H9 (cell line): ENCODE measurements around the gene SLC25A48. TPM values are rescaled to one million over a fixed set of nuclear protein-coding genes. Genes with fewer than 3 reads are reported as not detected.

Experiments used
- DNase-seq: peaks from one replicate; pipeline ENCODE4 v3.0.0-alpha.2; 2017
- H2AFZ ChIP-seq: one replicate; pipeline ENCODE4 v1.6.1; 2013; ENCODE audit warnings: mild to moderate bottlenecking, low read length, control low read depth, moderate library complexity
- H2AK5ac ChIP-seq: 2 replicates; pipeline ENCODE4 v1.6.1; 2013; ENCODE audit warnings: low read length, control low read depth, mixed read lengths; ENCODE audit not compliant: insufficient read length
- H2BK120ac ChIP-seq: one replicate; pipeline ENCODE4 v1.6.1; 2013; ENCODE audit warnings: low read depth, mild to moderate bottlenecking, low read length, control low read depth, inconsistent platforms; ENCODE audit not compliant: poor library complexity, severe bottlenecking
- H2BK12ac ChIP-seq: 2 replicates; pipeline ENCODE4 v1.6.1; 2013; ENCODE audit warnings: low read length, control low read depth, mixed read lengths, low read depth; ENCODE audit not compliant: insufficient read length
- H2BK15ac ChIP-seq: 2 replicates; pipeline ENCODE4 v1.6.1; 2013; ENCODE audit warnings: low read depth, low read length, control low read depth
- H2BK20ac ChIP-seq: one replicate; pipeline ENCODE4 v1.6.1; 2013; ENCODE audit warnings: low read depth, mild to moderate bottlenecking, low read length, control low read depth, inconsistent platforms; ENCODE audit not compliant: poor library complexity, severe bottlenecking
- H2BK5ac ChIP-seq: 2 replicates; pipeline ENCODE4 v1.6.1; 2013; ENCODE audit warnings: low read length, control low read depth, mixed read lengths; ENCODE audit not compliant: insufficient read length
- H3K14ac ChIP-seq: 2 replicates; pipeline ENCODE4 v1.6.1; 2013; ENCODE audit warnings: low read length, control low read depth; ENCODE audit not compliant: insufficient read depth
- H3K18ac ChIP-seq: 2 replicates; pipeline ENCODE4 v1.6.1; 2013; ENCODE audit warnings: low read depth, mild to moderate bottlenecking, mixed read lengths, low read length, control low read depth; ENCODE audit not compliant: insufficient read length
- H3K23ac ChIP-seq: 2 replicates; pipeline ENCODE4 v1.6.1; 2013; ENCODE audit warnings: low read length, control low read depth, mixed read lengths, low read depth; ENCODE audit not compliant: insufficient read length
- H3K23me2 ChIP-seq: 2 replicates; pipeline ENCODE4 v1.6.1; 2013; ENCODE audit warnings: low read depth, mild to moderate bottlenecking, mixed read lengths, low read length, control low read depth; ENCODE audit not compliant: insufficient read length, poor library complexity, severe bottlenecking
- H3K27ac ChIP-seq: 2 replicates; pipeline ENCODE4 v1.5.1; 2013; ENCODE audit warnings: low read length, control low read depth, mixed read lengths, low read depth; ENCODE audit not compliant: insufficient read length
- H3K27me3 ChIP-seq: 2 replicates; pipeline ENCODE4 v1.6.1; 2013; ENCODE audit warnings: low read length, control low read depth, inconsistent platforms; ENCODE audit not compliant: insufficient read depth
- H3K4ac ChIP-seq: 2 replicates; pipeline ENCODE4 v1.6.1; 2013; ENCODE audit warnings: low read depth, mild to moderate bottlenecking, control low read depth, inconsistent platforms, low read length, moderate library complexity
- H3K4me1 ChIP-seq: 2 replicates; pipeline ENCODE4 v1.6.1; 2013; ENCODE audit warnings: low read length, control low read depth, inconsistent platforms; ENCODE audit not compliant: insufficient read depth
- H3K4me2 ChIP-seq: 2 replicates; pipeline ENCODE4 v1.6.1; 2013; ENCODE audit warnings: low read length, control low read depth, mixed read lengths; ENCODE audit not compliant: insufficient read length, insufficient read depth
- H3K56ac ChIP-seq: 2 replicates; pipeline ENCODE4 v1.6.1; 2013; ENCODE audit warnings: low read depth, mild to moderate bottlenecking, mixed read lengths, low read length, control low read depth; ENCODE audit not compliant: insufficient read length
- H3K79me1 ChIP-seq: 2 replicates; pipeline ENCODE4 v1.6.1; 2013; ENCODE audit warnings: low read depth, mild to moderate bottlenecking, moderate library complexity, low read length, control low read depth, inconsistent platforms; ENCODE audit not compliant: insufficient read depth, poor library complexity, severe bottlenecking
- H3K79me2 ChIP-seq: 2 replicates; pipeline ENCODE4 v1.6.1; 2013; ENCODE audit warnings: low read length, control low read depth, inconsistent platforms; ENCODE audit not compliant: insufficient read depth
- H3K9ac ChIP-seq: 2 replicates; pipeline ENCODE4 v1.6.1; 2013; ENCODE audit warnings: low read length, control low read depth, mixed read lengths; ENCODE audit not compliant: insufficient read length; ENCODE audit errors: extremely low read depth
- H3K9me3 ChIP-seq: one replicate; pipeline ENCODE4 v1.6.1; 2013; ENCODE audit warnings: low read depth, low read length, inconsistent platforms; ENCODE audit not compliant: control insufficient read depth
- H3T11ph ChIP-seq: one replicate; pipeline ENCODE4 v1.6.1; 2013; ENCODE audit warnings: mild to moderate bottlenecking, low read length, control low read depth, inconsistent platforms
- H4K20me1 ChIP-seq: one replicate; pipeline ENCODE4 v1.6.1; 2013; ENCODE audit not compliant: control insufficient read depth, insufficient read length, insufficient read depth
- H4K5ac ChIP-seq: 2 replicates; pipeline ENCODE4 v1.6.1; 2013; ENCODE audit warnings: low read depth, mild to moderate bottlenecking, mixed read lengths, low read length, control low read depth; ENCODE audit not compliant: insufficient read length
- H4K8ac ChIP-seq: replicated peaks from 2 replicates; pipeline ENCODE4 v1.6.1; 2013; ENCODE audit warnings: low read length, control low read depth, mixed read lengths, low read depth; ENCODE audit not compliant: insufficient read length
- H4K91ac ChIP-seq: 2 replicates; pipeline ENCODE4 v1.6.1; 2013; ENCODE audit warnings: low read depth, mild to moderate bottlenecking, moderate library complexity, mixed read lengths, low read length, control low read depth; ENCODE audit not compliant: insufficient read length
- H3K27ac Mint-ChIP-seq, 3 experiments: 2 replicates in 2 of 3; 3 replicates in 1 of 3; pipeline ENCODE4 v1.8.0; 2020 to 2021; ENCODE audit warnings: mixed read lengths in 3 of 3, mild to moderate bottlenecking in 1 of 3, moderate library complexity in 1 of 3
- H3K27me3 Mint-ChIP-seq: 2 replicates; pipeline ENCODE4 v1.8.0; 2021; ENCODE audit warnings: low read depth, mild to moderate bottlenecking, moderate library complexity, mixed read lengths
- H3K36me3 Mint-ChIP-seq, 3 experiments: 2 replicates in 2 of 3; 3 replicates in 1 of 3; pipeline ENCODE4 v1.8.0; 2020 to 2021; ENCODE audit warnings: low read depth in 3 of 3, mixed read lengths in 3 of 3; ENCODE audit not compliant: insufficient read depth in 1 of 3
- H3K4me1 Mint-ChIP-seq, 2 experiments: 2 replicates each; pipeline ENCODE4 v1.8.0; 2020; ENCODE audit warnings: mixed read lengths in 2 of 2
- H3K4me3 Mint-ChIP-seq, 2 experiments: 2 replicates in 1 of 2; 3 replicates in 1 of 2; pipeline ENCODE4 v1.8.0; 2020 to 2021; ENCODE audit warnings: mild to moderate bottlenecking in 2 of 2, mixed read lengths in 2 of 2, moderate library complexity in 1 of 2
- H3K9me3 Mint-ChIP-seq, 2 experiments: 2 replicates in 1 of 2; 3 replicates in 1 of 2; pipeline ENCODE4 v1.8.0; 2020; ENCODE audit warnings: mild to moderate bottlenecking in 2 of 2, mixed read lengths in 2 of 2, moderate library complexity in 1 of 2
- WGBS: extraction: QIAGEN DNeasy Blood & Tissue Kit; methylation state at CpG from one replicate; pipeline ENCODE4 v1.1.7; 2013; ENCODE audit warnings: missing lambda C conversion rate, low lambda C conversion rate, mixed read lengths; ENCODE audit not compliant: insufficient read length; ENCODE audit errors: extremely low coverage; 5-methylcytosine and 5-hydroxymethylcytosine counted together
- total RNA-seq: library from RNA; stranded (reverse); gene quantifications from 2 replicates; pipeline ENCODE4 v1.2.1, GENCODE V29; 2021
- TF ChIP-seq, protein P1 (sequence below): fragments of 200-600 bp; sonication (generic); conservative IDR thresholded peaks from 3 replicates; pipeline ENCODE4 v1.8.0; 2021; ENCODE audit warnings: antibody characterized with exemption, mild to moderate bottlenecking

SLC25A48 gene
- total RNA-seq, 1 experiment from 2014 or later, result 0.66 TPM

GRCh38 chr5:135821061-135821801 lies 13.2 kb upstream of the SLC25A48 start:
- Histone ChIP-seq H3K23ac (no peak overlapping the region), H3K4me2 (no peak overlapping the region), H2BK12ac (peak overlapping the region; percentile 5), H4K8ac (no peak overlapping the region), H4K91ac (peak overlapping the region; percentile 51), H2BK120ac (no peak overlapping the region), H2BK15ac (no peak overlapping the region), H2AFZ (no peak overlapping the region), H3K14ac (peak overlapping the region; percentile 75), H4K5ac (peak overlapping the region; percentile 1), H3K79me2 (no peaks in the 10 kb centered on the region), H3K9ac (no peak overlapping the region), H4K20me1 (no peaks in the 10 kb centered on the region), H3K27me3 (no peaks in the 10 kb centered on the region), H3K56ac (no peak overlapping the region), H3K23me2 (no peaks in the 10 kb centered on the region), H3K27ac (no peak overlapping the region), H2BK5ac (no peak overlapping the region), H2AK5ac (peak overlapping the region; percentile 0), H2BK20ac (no peak overlapping the region), H3K79me1 (no peaks in the 10 kb centered on the region), H3K4ac (peak overlapping the region; percentile 12), H3K9me3 (no peaks in the 10 kb centered on the region), H3T11ph (no peak overlapping the region), H3K18ac (peak overlapping the region; percentile 46), H3K4me1 (peaks cover 4% of the 10 kb centered on the region; the same call in 1 of the 2 replicates)
- WGBS, result no CpG with 5 or more reads among the region's 5 CpGs
- H3K4me1 Mint-ChIP-seq, result peaks cover 22 to 29% of the 10 kb centered on the region in 2 experiments
- peaks cover 0 to 4% of the 10 kb centered on the region in 2 experiments; a peak in 2 of 5 replicates for H3K9me3 Mint-ChIP-seq
- H3K27me3 Mint-ChIP-seq, result peaks cover 7% of the 10 kb centered on the region
- H3K4me3 Mint-ChIP-seq, result no peak overlapping the region
- H3K27ac Mint-ChIP-seq, result peak overlapping the region; percentile 77 to 95 (median 88); a peak in 6 of 7 replicates
- TF ChIP-seq, protein P1, sequence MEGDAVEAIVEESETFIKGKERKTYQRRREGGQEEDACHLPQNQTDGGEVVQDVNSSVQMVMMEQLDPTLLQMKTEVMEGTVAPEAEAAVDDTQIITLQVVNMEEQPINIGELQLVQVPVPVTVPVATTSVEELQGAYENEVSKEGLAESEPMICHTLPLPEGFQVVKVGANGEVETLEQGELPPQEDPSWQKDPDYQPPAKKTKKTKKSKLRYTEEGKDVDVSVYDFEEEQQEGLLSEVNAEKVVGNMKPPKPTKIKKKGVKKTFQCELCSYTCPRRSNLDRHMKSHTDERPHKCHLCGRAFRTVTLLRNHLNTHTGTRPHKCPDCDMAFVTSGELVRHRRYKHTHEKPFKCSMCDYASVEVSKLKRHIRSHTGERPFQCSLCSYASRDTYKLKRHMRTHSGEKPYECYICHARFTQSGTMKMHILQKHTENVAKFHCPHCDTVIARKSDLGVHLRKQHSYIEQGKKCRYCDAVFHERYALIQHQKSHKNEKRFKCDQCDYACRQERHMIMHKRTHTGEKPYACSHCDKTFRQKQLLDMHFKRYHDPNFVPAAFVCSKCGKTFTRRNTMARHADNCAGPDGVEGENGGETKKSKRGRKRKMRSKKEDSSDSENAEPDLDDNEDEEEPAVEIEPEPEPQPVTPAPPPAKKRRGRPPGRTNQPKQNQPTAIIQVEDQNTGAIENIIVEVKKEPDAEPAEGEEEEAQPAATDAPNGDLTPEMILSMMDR, result no peak
- H3K36me3 Mint-ChIP-seq, result no peaks in the 10 kb centered on the region
- peak; percentile 87 for DNase-seq
